Neuronal stem cell (in vitro differentiated cells): ENCODE data around the gene TPRG1.

Source experiments
- DNase-seq: peaks from one replicate; pipeline ENCODE4 v3.0.0-alpha.2; 2013; ENCODE audit warnings: low spot score
- H2AFZ ChIP-seq: one replicate; pipeline ENCODE4 v1.6.1; 2013; ENCODE audit warnings: mild to moderate bottlenecking, low read length, inconsistent platforms
- H2AK5ac ChIP-seq: 2 replicates; pipeline ENCODE4 v1.6.1; 2013; ENCODE audit warnings: low read depth, mild to moderate bottlenecking, inconsistent platforms, low read length, moderate library complexity, mixed read lengths
- H2BK120ac ChIP-seq: 2 replicates; pipeline ENCODE4 v1.6.1; 2013; ENCODE audit warnings: low read depth, mild to moderate bottlenecking, inconsistent platforms, low read length, moderate library complexity, mixed read lengths
- H2BK12ac ChIP-seq: one replicate; pipeline ENCODE4 v1.6.1; 2013; ENCODE audit warnings: low read length, inconsistent platforms
- H2BK15ac ChIP-seq: 2 replicates; pipeline ENCODE4 v1.6.1; 2013; ENCODE audit warnings: mild to moderate bottlenecking, low read length, inconsistent platforms, mixed read lengths
- H2BK5ac ChIP-seq: one replicate; pipeline ENCODE4 v1.6.1; 2013; ENCODE audit warnings: inconsistent platforms, mild to moderate bottlenecking, low read length, moderate library complexity
- H3K14ac ChIP-seq: one replicate; pipeline ENCODE4 v1.6.1; 2013; ENCODE audit warnings: low read length, inconsistent platforms
- H3K18ac ChIP-seq: 2 replicates; pipeline ENCODE4 v1.6.1; 2013; ENCODE audit warnings: low read length, inconsistent platforms
- H3K23ac ChIP-seq: 2 replicates; pipeline ENCODE4 v1.6.1; 2013; ENCODE audit warnings: low read depth, mild to moderate bottlenecking, mixed read lengths, low read length, inconsistent platforms; ENCODE audit not compliant: poor library complexity
- H3K27ac ChIP-seq: replicated peaks from 3 replicates; pipeline ENCODE4 v1.5.1; 2013; ENCODE audit warnings: low read length, inconsistent platforms
- H3K27me3 ChIP-seq, 3 experiments: 2 replicates each; pipeline ENCODE4 v1.6.1; 2013; ENCODE audit warnings: low read length in 3 of 3, mild to moderate bottlenecking in 2 of 3, inconsistent platforms in 1 of 3, low read depth in 1 of 3, mixed read lengths in 1 of 3, moderate library complexity in 1 of 3; ENCODE audit not compliant: control insufficient read depth in 3 of 3, insufficient read depth in 3 of 3
- H3K36me3 ChIP-seq, 2 donors: replicated peaks in 1 of 2; 2 replicates each; pipeline ENCODE4 v1.6.1; 2013; ENCODE audit warnings: low read length in 2 of 2; ENCODE audit not compliant: control insufficient read depth in 2 of 2, insufficient read depth in 2 of 2
- H3K4ac ChIP-seq: 2 replicates; pipeline ENCODE4 v1.6.1; 2013; ENCODE audit warnings: inconsistent platforms, mild to moderate bottlenecking, low read length, moderate library complexity
- H3K4me1 ChIP-seq, 2 donors: 1 replicate in 1 of 2; 2 replicates in 1 of 2; pipeline ENCODE4 v1.6.1; 2013; ENCODE audit warnings: low read length in 2 of 2, low read depth in 1 of 2; ENCODE audit not compliant: control insufficient read depth in 2 of 2, insufficient read depth in 1 of 2
- H3K4me2 ChIP-seq: one replicate; pipeline ENCODE4 v1.6.1; 2013; ENCODE audit warnings: mild to moderate bottlenecking, low read length, inconsistent platforms; ENCODE audit not compliant: insufficient read depth, poor library complexity, severe bottlenecking
- H3K4me3 ChIP-seq, 2 donors: 2 replicates each; pipeline ENCODE4 v1.5.1; 2013; ENCODE audit warnings: low read length in 2 of 2, mild to moderate bottlenecking in 2 of 2, inconsistent platforms in 1 of 2, moderate library complexity in 1 of 2
- H3K79me1 ChIP-seq: one replicate; pipeline ENCODE4 v1.6.1; 2013; ENCODE audit warnings: low read depth, mild to moderate bottlenecking, inconsistent platforms, low read length, moderate library complexity
- H3K9ac ChIP-seq: one replicate; pipeline ENCODE4 v1.6.1; 2013; ENCODE audit warnings: mild to moderate bottlenecking, low read depth, low read length, inconsistent platforms; ENCODE audit not compliant: poor library complexity
- H3K9me3 ChIP-seq, 2 donors: replicated peaks in 1 of 2; 2 replicates each; pipeline versions ENCODE3 to v1.6.1; 2013; ENCODE audit warnings: low read length in 2 of 2, mild to moderate bottlenecking in 2 of 2, inconsistent platforms in 1 of 2, low read depth in 1 of 2, mixed read lengths in 1 of 2, moderate library complexity in 1 of 2; ENCODE audit not compliant: control insufficient read depth in 2 of 2, insufficient read depth in 1 of 2
- H4K8ac ChIP-seq: one replicate; pipeline ENCODE4 v1.6.1; 2013; ENCODE audit warnings: low read depth, mild to moderate bottlenecking, inconsistent platforms, low read length, moderate library complexity
- H4K91ac ChIP-seq: one replicate; pipeline ENCODE4 v1.6.1; 2013; ENCODE audit warnings: low read length, low read depth, mild to moderate bottlenecking, inconsistent platforms; ENCODE audit not compliant: poor library complexity
- WGBS, 2 donors: extraction: QIAGEN DNeasy Blood & Tissue Kit; methylation state at CpG; one replicate each; pipeline ENCODE4 v1.1.7; 2013; ENCODE audit warnings: missing lambda C conversion rate in 2 of 2, mixed read lengths in 1 of 2; ENCODE audit not compliant: insufficient read length in 2 of 2, insufficient replicate concordance in 1 of 2; ENCODE audit errors: extremely low coverage in 2 of 2; 5-methylcytosine and 5-hydroxymethylcytosine counted together

Gene TPRG1

GRCh38 chr3:189363590-189364255, 192.0 kb downstream of the TPRG1 start:
- Histone ChIP-seq H3K27ac (no peak overlapping the region), H3K27me3 (no peaks in the 10 kb centered on the region), H3K9me3 (no peaks in the 10 kb centered on the region), H2AK5ac (no peak overlapping the region), H3K36me3 (no peaks in the 10 kb centered on the region), H3K4ac (no peak overlapping the region), H3K9ac (no peak overlapping the region), H3K4me3 (no peak overlapping the region), H2BK5ac (no peak overlapping the region), H2BK120ac (no peak overlapping the region), H3K18ac (no peak overlapping the region), H2BK12ac (no peak overlapping the region), H3K4me1 (no peaks in the 10 kb centered on the region), H4K8ac (no peak overlapping the region), H3K23ac (no peak overlapping the region), H4K91ac (no peak overlapping the region), H3K14ac (no peak overlapping the region), H3K79me1 (no peaks in the 10 kb centered on the region), H2AFZ (no peak overlapping the region), H3K4me2 (no peak overlapping the region), H2BK15ac (no peak overlapping the region)
- DNase-seq, result no peak
- WGBS, 2 donors, result no CpG with 5 or more reads among the region's 3 CpGs

GRCh38 chr3:189365609-189366564, 194.1 kb downstream of the TPRG1 start:
- no peak overlapping the region for H3K23ac ChIP-seq
- H3K18ac ChIP-seq, result no peak overlapping the region
- H3K27me3 ChIP-seq, result no peaks in the 10 kb centered on the region
- no peak overlapping the region for H3K4me3 ChIP-seq
- H2BK15ac ChIP-seq, result no peak overlapping the region
- no peak overlapping the region for H2BK12ac ChIP-seq
- no peak overlapping the region for H3K4ac ChIP-seq
- H3K79me1 ChIP-seq, result no peaks in the 10 kb centered on the region
- H2BK120ac ChIP-seq, result no peak overlapping the region
- H2BK5ac ChIP-seq, result no peak overlapping the region
- H4K8ac ChIP-seq, result no peak overlapping the region
- no peak overlapping the region for H3K9ac ChIP-seq
- no peak overlapping the region for H3K14ac ChIP-seq
- DNase-seq, result no peak
- H2AK5ac ChIP-seq, result no peak overlapping the region
- no peaks in the 10 kb centered on the region for H3K36me3 ChIP-seq
- no peak overlapping the region for H3K27ac ChIP-seq
- no peaks in the 10 kb centered on the region for H3K9me3 ChIP-seq
- H3K4me2 ChIP-seq, result no peak overlapping the region
- no peak overlapping the region for H4K91ac ChIP-seq
- no peaks in the 10 kb centered on the region for H3K4me1 ChIP-seq
- H2AFZ ChIP-seq, result no peak overlapping the region
- WGBS, 2 donors, result no CpG with 5 or more reads among the region's 3 CpGs

- Histone ChIP-seq H2BK5ac (no peak overlapping the region), H2BK12ac (no peak overlapping the region), H2AFZ (no peak overlapping the region), H2BK120ac (no peak overlapping the region), H3K4me2 (no peak overlapping the region), H3K9ac (no peak overlapping the region), H3K36me3 (no peaks in the 10 kb centered on the region), H3K27me3 (no peaks in the 10 kb centered on the region), H3K23ac (no peak overlapping the region), H2BK15ac (no peak overlapping the region), H4K91ac (no peak overlapping the region), H3K9me3 (no peaks in the 10 kb centered on the region), H4K8ac (no peak overlapping the region), H3K27ac (no peak overlapping the region), H3K18ac (no peak overlapping the region), H3K79me1 (no peaks in the 10 kb centered on the region), H3K14ac (no peak overlapping the region), H3K4me3 (no peak overlapping the region), H3K4me1 (no peaks in the 10 kb centered on the region), H3K4ac (no peak overlapping the region), H2AK5ac (no peak overlapping the region)
- WGBS, 2 donors, result no CpG with 5 or more reads among the region's 4 CpGs
- no peak for DNase-seq
Measured at GRCh38 chr3:189368384-189368783, 196.6 kb downstream of the TPRG1 start.

GRCh38 chr3:189369636-189370035, 197.9 kb downstream of the TPRG1 start:
- Histone ChIP-seq H3K9ac (no peak overlapping the region), H3K36me3 (no peaks in the 10 kb centered on the region), H3K4me1 (no peaks in the 10 kb centered on the region), H2BK5ac (no peak overlapping the region), H2AFZ (no peak overlapping the region), H3K4me2 (no peak overlapping the region), H4K91ac (no peak overlapping the region), H3K79me1 (no peaks in the 10 kb centered on the region), H3K14ac (no peak overlapping the region), H3K4ac (no peak overlapping the region), H2BK12ac (no peak overlapping the region), H2AK5ac (no peak overlapping the region), H2BK120ac (no peak overlapping the region), H2BK15ac (no peak overlapping the region), H3K27me3 (no peaks in the 10 kb centered on the region), H3K9me3 (no peaks in the 10 kb centered on the region), H3K23ac (no peak overlapping the region), H4K8ac (no peak overlapping the region), H3K27ac (no peak overlapping the region), H3K18ac (no peak overlapping the region), H3K4me3 (no peak overlapping the region)
- DNase-seq, result no peak
- WGBS, 2 donors, result no CpG with 5 or more reads among the region's 5 CpGs
